NT2/D1 (cell line): Measurements from ENCODE around the gene GPC6.

ENCODE experiments used
- SUZ12 ChIP-seq: IDR thresholded peaks from 2 replicates; pipeline ENCODE4 v1.6.1; 2011; ENCODE audit not compliant: insufficient read length, insufficient read depth; ENCODE audit errors: extremely low read depth
- YY1 ChIP-seq: IDR thresholded peaks from 2 replicates; pipeline ENCODE4 v1.6.1; 2011; ENCODE audit not compliant: insufficient read length, insufficient read depth
- ZNF274 ChIP-seq: IDR thresholded peaks from 2 replicates; pipeline ENCODE4 v1.6.1; 2011; ENCODE audit warnings: mild to moderate bottlenecking, low read depth, low read length

GRCh38 chr13:94128430-94128829 lies 901.8 kb downstream of the GPC6 start:
- TF ChIP-seq YY1 (no peak), SUZ12 (no peak), ZNF274 (no peak)
